Spleen (tissue), 7 donors: ENCODE data around the gene ISG20.

Experiments used
- POLR2A ChIP-seq, 3 donors: fragments of 450-650 bp; IDR thresholded peaks; one replicate each; pipeline ENCODE4 v1.5.1; 2017; ENCODE audit warnings: antibody characterized with exemption in 3 of 3, mild to moderate bottlenecking in 1 of 3
- POLR2AphosphoS5 ChIP-seq, 3 donors: sonication (generic); formaldehyde crosslinking; IDR thresholded peaks; one replicate each; pipeline ENCODE4 v1.5.1; 2017; ENCODE audit warnings: antibody characterized with exemption in 3 of 3
- TF ChIP-seq, protein P1 (sequence below), 11 experiments: fragments of 200-600 bp in 7 of 11; fragments of 450-650 bp in 4 of 11; sonication (generic) in 4 of 11; IDR thresholded peaks in 8 of 11; conservative IDR thresholded peaks in 3 of 11; 1 replicate in 7 of 11; 2 replicates in 4 of 11; pipeline versions ENCODE4 v1.4.0 to v1.8.0; 2016 to 2021; ENCODE audit warnings: antibody characterized with exemption in 11 of 11, inconsistent platforms in 4 of 11, mild to moderate bottlenecking in 1 of 11
- donor health status: DM: no; HTN: no; CAD: no; lungs with moderate emphysema.
- donor health status: DM: no; HTN: no; CAD: no.
- donor health status: DM: no; HTN: no; CAD: no.

DNA sequence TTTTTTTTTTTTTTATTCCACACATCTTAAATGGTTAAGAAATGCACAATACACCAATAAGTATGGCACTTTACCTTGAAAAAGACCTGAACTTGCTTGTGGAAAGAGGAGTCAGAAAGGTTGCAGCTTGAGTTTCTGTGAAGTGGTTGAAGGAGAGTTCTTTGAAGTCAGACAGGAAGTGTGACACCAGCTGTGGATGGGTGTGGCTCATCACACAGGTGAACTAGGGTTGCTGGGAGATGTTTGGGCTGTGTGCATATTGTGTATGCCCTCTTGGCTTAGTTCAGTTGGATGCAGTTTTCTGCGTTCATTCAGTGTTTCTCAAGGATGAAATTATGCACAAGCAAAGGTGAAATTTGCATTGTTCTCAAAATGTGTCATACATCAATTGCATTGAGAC, 11.4 kb upstream of the ISG20 start:
- TF ChIP-seq, protein P1, sequence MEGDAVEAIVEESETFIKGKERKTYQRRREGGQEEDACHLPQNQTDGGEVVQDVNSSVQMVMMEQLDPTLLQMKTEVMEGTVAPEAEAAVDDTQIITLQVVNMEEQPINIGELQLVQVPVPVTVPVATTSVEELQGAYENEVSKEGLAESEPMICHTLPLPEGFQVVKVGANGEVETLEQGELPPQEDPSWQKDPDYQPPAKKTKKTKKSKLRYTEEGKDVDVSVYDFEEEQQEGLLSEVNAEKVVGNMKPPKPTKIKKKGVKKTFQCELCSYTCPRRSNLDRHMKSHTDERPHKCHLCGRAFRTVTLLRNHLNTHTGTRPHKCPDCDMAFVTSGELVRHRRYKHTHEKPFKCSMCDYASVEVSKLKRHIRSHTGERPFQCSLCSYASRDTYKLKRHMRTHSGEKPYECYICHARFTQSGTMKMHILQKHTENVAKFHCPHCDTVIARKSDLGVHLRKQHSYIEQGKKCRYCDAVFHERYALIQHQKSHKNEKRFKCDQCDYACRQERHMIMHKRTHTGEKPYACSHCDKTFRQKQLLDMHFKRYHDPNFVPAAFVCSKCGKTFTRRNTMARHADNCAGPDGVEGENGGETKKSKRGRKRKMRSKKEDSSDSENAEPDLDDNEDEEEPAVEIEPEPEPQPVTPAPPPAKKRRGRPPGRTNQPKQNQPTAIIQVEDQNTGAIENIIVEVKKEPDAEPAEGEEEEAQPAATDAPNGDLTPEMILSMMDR (IDR thresholded peaks at IDR 0.05 in 8 of 11, conservative IDR thresholded peaks at IDR 0.05 in 3 of 11): no peak
- TF ChIP-seq POLR2A (IDR thresholded peaks at IDR 0.05): no peak
- TF ChIP-seq POLR2AphosphoS5 (IDR thresholded peaks at IDR 0.05): peak in 1 of 3 donors; percentile 89
